Fibroblast of skin of scalp (primary cell): ENCODE results near the gene MTG2.

Source experiments
- DNase-seq: peaks from one replicate; pipeline ENCODE4 v3.0.0-alpha.2; 2013

MTG2 gene

DNA sequence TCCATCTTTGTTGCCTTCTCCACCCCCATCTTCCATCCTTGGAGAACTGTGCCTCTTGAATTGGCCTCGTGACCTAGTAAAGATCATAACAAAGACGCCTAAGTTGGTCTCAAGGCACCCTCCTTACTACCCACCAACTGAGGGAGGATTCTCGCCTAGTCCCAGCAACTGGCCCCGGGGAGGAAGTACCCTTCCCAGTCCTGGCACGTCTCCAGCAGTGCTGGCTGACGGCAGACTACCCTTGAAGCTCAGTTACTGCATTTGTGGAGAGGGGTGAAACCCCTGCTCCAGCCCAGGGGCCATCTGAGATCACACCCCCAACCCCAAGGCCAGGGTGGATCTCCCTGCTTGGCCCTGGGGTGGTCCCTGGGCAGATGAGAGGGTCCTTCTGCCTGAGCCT lies 53.4 kb downstream of the MTG2 start:
- DNase-seq: no peak

DNA sequence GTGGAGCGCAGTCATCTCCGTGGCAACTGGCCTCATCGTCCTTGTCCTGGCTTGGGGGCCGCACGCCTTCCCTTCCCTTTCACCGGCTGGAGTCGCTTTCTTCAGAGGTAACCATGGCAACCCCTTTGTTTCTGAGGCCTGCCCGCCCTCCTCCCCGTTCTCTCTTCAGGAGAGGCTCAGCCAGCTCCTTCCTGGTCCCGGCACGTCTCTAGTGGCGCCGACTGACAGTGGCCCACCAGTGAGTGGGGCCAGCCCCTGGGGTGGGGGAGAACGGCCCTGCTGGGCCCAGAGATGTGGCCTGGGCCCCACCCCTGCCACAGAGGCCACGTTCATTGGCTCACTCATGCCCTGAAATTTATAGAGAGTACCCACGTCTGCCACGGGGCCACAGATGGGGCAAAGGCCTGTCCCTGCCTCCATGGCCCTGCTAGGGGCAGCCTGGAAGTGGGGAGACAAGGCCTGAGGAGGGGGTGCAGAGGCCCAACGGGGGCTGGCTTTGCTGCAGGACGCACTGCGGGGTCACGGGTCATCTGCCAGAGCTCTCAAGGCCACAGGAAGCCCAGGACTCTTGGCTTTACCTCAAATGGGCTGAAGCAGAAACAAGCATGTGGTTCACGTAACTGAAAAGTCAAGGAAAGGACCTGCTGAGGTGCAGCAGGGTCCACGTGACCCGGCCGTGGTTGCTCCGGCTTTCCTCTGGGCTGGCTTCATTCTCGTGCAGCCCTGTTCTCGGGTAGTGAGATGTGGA lies 54.1 kb downstream of the MTG2 start:
- no peak for DNase-seq

DNA sequence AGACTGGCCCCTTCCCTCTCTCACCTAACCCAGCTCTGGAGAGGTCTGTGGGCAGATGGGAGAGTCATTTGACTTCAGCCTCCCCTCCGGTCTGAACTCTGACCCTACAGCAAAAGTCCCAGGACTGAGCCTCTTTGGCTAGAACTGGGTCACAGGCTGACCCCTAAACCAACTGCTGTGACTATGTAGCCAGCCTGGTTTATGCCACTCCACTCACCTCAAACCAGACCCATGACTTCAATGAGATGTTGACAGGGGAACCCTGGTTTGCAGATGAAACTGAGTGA lies 54.6 kb downstream of the MTG2 start:
- no peak for DNase-seq

DNA sequence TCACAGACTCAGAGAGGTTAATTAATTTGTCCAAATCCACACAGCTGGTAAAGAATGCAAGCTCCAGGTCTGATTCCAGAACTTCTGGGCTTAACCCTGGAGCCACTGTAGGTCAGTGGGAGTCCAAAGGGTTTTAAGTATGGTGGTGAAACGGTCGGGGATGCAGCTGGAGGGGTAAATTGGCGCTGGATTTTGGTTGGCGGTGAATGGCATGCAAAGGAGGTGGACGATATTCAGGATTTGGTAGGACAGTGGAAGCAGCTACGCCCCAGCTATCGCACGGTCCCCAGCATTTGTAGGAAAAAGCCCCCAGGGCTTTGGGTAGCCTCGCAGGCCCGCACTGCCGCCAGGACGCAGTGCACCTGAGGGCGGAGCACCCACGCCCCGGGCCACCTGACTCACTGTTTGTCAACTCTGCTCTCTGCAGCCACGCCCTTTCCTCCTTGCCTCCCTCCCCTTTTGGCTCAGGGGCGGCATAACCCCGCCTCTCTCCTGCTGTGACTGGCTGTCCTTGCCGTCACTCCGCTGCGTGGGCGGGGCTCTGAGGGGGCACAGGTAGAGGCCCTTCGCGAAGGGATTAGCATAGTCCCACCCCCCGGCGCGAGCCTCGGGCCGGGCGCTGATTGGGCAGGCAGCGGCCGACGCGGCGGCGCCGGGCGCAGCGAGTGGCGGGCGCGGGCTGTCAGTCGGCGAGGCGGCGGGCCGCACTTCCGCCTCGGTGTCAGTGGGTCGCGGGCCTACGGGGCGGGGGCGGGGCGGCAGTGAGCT lies 55.2 kb downstream of the MTG2 start, which contains the start of gene OSBPL2:
OSBPL2 (plus strand) TSS at position 721 of the 768 bp plus-strand sequence. CDS start 17,664 bp downstream, outside the sequence.
- DNase-seq: peak; percentile 96

DNA sequence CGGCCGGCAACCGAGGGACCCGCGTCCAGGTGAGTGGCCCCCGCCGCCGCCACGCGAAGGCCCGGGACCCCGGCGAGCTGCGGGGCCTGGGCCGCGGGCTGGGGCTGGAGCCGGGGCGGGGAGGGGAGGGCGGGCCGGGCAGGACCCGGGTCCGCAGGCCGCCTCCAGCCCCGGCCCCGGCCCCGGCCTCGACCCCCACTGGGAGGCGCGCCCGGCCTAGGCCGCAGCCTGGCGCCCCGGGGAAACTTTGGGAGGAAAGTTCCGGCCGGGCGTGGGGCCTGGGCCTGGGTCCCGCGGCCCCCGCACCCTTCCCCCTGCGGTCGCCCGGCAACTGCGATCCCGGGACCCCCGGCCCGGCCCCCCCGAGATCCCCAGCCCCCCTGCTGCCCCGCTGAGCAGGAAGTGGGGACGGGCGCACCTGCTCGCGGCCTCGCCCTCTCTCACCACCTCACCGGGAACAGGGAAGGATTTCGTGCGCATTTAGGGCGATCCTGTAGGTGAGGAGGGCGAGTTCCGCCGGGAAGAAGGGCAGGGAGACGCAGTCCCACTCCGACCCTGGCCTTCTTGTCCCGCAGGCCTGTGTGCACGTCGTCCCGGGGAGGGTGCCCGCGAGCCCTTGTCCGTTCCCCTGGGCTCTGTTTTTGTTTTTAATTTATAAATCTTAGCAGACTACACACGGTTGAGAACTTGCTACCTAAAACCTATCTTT lies 55.9 kb downstream of the MTG2 start:
- DNase-seq: no peak

DNA sequence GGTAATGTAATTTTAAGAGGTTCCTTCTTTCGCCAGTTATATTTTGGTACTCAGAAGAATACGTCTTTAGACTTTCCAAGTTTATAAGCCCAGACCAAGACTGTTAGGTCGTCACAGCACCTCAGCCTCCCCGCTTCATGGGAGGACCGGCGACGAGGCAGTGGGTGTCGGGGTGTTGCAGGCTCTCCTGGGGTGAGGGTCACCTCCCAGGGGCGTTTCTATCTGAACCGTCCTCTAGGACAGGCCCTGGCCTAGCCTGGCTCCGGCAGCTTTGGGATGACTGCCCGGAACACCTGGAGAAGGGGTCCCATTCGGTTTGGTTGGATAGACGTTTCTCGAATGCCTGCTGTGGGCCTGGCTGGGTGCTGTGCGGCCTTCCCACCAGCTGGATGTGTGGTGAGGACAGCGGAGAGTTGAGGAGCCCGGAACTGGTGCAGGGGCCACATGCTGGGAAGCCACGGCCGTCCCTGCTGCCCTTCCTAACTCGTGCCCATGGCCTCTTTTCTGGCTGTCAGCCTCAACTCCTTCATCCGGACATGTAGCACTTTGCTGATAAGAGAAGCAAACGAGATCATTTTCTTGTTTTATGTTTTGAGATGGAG lies 56.6 kb downstream of the MTG2 start:
- no peak for DNase-seq

DNA sequence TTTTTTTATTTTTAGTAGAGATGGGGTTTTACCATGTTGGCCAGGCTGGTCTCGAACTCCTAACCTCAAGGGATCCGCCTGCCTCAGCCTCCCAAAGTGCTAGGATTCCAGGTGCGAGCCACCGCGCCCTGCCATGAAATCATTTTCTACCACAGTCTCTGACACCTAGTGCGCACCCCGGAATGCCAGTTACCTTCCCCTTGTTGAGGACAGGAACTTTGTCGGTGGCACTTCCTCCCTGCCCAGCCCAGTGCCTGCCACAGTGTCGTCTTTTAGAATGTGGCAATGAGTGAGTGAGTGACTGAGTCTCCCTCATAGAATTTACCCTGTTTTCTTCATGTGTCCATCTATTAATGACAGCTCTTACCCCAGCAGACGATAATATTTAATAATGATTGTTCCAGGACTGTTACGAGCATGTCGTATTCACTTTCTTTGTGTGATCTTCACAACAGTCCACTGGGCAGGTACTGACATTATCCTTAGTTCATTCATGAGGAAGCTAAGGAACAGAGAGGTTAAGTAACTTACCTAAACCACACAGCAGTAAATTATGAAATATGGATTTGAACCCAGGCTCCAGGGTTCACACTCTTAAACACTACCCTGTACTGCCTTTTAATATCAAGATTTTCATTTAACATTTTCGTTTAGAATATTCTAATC lies 57.3 kb downstream of the MTG2 start:
- DNase-seq: no peak

DNA sequence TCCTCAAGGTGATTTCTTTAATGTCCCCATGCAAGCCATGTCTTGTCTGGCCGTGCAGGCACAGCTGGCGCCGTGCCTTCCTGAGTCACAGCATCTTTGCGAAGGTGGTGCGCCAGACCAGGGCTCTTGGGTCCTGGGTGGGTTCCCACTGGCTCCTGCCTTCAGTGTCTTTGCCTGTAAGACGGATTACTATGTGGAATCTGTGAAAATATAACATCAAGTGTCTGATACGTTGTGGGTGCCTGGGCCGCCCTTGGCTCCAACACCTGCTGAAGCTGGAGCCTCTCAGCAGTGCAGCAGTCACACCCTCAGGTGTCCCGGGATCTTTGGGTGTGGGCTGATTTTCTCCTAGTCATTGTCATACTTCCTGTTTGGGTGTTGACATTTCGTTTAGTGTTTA lies 58.7 kb downstream of the MTG2 start:
- DNase-seq: no peak

DNA sequence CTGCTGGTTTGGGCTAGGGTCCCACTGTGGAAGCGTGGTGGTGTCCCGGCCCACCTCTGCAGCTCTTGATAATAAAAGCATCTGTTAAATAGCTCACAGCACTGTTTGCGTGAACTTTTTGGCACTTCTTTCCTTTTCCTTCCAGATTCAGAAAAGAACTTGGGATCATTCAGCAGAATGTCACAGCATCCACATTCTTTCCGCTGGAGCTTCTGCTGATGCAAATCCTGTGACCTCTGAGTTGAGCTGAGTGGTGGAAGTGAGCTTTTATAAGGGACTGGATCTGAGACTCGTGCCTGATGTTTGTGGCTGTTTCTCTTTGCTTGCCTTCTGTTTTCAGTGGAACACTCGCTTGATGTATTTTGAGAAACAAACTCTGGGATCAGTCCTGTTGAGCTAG lies 59.3 kb downstream of the MTG2 start:
- DNase-seq: no peak

DNA sequence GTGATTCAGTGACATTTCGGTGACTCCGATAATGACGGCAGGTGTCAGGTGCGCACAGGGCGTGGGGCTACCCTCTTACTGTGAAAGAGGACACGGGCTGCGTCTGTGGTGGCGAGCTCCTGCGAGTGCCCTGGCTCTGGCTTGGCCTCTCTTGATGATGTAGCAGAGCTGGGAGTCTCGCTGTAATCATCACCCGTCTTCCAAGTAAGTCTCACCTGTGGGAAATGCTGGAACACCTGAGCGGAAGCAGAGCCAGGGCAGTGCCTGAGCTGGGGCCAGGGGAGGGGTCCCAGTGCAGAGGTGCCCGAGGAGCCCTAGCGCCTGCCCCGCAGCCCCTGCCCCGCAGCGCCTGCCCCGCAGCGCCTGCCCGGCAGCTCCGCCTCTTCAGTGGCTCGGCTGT lies 60.3 kb downstream of the MTG2 start:
- DNase-seq: no peak

DNA sequence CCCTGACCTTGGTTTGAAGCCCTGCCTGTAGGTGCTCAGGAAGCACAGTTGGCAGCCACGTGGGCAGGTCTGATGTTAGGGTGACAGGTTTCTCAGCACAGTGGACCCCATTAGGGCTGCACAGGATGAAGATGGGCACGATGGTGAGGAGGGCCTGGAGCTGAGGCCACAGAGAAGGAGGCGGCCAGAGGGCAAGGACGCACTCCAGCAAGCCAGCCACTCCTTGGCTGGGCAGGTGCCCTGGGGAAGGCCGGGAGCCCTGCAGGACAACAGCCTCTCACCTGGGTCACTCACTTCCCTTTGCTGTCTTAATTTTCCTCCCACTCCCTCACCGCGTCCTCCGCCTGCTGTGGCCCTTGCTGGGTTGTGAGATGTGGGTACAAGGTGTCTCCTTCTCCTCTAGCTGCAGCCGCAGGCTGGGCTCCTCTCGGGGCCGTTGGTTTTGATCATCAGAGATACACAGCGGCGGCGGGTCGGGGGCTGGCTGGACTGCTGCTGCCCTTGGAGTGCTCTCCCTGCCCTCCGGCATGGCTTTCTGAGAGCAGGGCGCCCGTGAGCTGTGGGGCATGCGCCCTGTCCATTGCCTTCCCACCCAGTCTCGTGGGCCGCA lies 61.2 kb downstream of the MTG2 start:
- DNase-seq: no peak

DNA sequence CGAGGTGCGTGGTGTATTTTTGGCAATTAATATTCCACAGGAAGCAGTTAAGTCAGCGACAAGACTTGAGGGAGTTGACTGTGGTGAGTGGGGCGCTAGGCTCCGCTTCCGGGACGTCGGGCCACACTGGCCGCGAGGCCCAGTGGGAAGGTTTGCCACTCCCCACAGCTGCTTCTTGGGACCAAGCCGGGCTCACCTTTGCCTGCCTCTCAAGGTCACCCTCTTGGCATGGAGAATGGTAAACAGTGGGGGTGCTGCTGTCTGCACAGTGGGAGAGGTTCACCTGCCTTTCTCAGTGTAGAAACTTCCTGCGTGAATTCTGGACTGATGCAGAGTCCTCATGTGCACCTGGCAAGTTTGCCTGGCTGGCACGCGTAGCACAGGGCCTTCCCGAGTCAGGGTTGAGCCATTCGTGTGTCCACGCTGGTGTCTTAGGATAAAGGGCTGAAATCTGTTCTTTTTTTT lies 61.8 kb downstream of the MTG2 start:
- no peak for DNase-seq

DNA sequence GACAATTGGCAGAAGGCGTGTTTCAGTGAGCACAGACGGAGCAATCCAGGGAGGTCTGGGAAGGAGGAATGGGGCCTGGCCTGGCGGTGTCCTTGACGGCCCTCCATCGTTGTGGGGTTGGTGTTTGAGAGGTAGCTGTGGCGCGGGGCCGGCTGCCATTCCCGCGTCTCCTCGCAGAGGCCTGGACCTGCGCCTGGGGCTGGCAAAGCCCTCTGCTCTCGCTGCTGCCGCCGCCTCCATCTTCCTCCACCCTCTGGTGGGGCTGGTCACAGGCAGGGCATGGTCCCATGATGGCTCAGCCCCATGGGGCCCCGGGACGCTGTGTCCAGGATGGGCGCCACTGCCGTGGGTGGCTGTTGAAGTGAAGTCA lies 63.1 kb downstream of the MTG2 start:
- no peak for DNase-seq

DNA sequence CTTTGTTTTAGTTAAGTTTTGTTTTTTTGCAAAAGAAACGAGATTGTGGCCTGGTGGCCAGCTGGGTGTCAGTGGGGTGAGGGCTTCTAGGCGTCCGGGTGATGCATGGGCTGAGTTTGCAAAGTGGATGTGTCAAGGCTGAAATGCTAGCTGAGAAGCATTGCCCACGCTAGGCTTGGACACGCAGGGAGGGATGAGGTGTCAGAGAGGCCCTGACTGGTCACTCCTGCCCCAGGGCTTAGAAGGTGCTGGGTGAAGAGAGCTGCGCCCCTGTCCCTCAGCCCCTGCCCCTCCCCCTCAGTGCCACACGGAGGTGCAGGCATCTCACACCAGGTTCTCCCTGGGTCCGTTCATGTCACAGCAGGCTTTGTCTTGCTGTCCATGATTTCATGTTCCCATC lies 63.6 kb downstream of the MTG2 start:
- DNase-seq: no peak

DNA sequence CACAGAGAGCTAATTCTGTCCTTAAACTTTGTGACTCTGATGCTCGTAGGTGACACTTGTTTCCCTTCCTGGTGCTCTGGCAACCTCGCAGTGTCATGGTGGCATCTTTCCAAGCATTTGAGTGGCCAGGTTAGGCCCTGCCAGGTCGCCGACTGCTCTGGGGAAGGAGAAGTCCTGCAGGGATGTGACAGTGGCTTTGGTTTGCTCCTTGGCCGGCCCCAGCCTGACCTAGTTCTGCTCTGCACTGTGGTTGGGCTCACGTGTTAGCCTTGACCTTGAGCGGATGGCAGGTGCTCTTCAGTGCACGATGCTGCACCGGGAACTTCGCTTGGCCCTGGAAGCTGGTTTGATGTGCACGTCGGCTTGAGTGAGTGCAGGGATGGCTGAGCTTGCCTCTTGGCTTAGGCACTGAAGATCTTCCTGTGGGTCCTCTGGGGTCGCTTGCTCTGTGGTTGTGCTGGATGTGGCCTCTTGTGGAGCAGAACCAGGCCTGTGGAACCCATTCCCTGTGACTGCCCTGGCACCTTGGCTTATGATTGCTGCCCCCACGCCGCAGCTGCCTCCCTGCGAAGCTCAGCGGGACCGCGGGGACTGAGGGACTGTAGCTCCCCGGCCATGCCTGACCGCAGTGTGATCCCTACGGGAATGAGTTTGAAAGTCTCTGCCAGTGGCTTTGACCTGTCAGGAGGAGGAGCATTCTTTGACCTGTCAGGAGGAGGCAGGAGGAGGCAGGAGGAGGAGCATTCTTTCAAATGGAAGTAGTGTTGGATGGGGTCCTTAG lies 64.2 kb downstream of the MTG2 start:
- DNase-seq: no peak

DNA sequence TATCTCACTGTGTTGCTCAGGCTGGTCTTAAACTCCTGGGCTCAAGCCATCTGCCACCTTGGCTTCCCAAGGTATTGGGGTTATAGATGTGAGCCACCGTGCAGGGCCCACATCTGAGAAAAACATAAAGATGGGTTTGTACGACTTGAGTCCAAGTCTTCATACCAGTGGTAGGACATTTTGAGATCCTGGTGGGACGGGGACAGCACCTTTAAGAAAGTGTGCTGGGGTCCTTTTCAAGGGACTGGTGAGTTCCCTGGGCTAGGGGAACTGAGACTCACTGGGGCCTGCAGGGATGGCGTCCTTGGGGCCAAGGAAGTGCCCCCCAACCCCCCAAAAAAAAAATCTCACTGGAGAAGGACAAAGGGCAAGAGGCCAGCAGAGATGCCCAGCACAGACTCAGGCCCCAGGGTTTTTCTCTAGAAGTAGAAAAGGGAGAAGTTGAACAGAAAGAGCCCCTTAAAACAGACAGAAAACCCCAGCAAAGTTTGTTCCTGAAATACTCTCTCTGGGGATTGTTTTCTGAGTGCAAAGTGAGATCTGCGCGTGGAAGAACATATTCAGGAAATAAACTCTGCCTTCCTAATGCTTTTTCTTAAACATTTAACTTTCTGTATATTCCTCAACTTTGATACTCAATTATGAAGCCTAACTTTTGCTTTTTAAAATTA lies 66.2 kb downstream of the MTG2 start:
- no peak for DNase-seq

DNA sequence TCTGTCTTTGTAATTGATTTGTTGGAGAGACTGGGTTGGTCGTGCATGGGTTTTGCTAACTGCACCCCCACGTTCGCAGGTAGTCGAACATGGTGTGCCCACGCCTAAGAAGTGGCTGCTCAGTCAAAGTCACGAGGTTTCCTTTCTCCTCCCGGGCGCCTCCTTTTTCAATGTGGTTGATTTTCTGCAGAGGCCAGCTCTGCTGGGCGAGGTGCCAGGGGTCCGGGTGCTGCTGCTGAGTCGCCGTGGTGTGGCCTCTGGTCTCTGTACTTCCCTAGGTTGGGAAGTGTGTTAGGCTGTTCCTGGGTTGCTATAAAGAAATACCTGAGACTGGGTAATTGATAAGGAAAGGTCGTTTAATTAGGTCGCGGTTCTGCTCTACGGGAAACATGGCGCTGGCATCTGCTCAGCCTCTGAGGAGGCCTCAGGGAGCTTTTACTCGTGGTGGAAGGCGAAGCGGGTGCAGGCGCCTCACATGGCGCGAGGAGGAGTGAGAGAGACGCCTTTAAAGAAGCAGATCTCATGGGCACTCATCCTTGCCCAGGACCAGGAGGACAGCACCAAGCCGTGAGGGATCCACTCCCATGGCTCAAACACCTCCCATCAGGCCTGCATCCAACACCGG lies 69.6 kb downstream of the MTG2 start:
- DNase-seq: peak; percentile 19
